Stimulated activated CD4-positive, alpha-beta T cell treated with anti-CD3 and anti-CD28 coated beads, Interleukin-2, amount 100 ng/mL, for 48 hours (primary cell): Measurements from ENCODE around the gene BUB1B.

Source experiments
- DNase-seq, 2 donors: peaks; one replicate each; pipeline ENCODE4 v3.0.0-alpha.2; 2020

BUB1B gene

GRCh38 chr15:40257656-40258450 lies 97.0 kb downstream of the BUB1B start:
- no peak for DNase-seq

- no peak for DNase-seq
These were observed 97.7 kb downstream of the BUB1B start for GRCh38 chr15:40258544-40258943.

GRCh38 chr15:40259021-40259420 lies 98.2 kb downstream of the BUB1B start:
- DNase-seq, result no peak

- no peak for DNase-seq
These were observed 102.3 kb downstream of the BUB1B start for GRCh38 chr15:40263024-40263754.

GRCh38 chr15:40264321-40265153 lies 103.7 kb downstream of the BUB1B start:
- no peak for DNase-seq

- no peak for DNase-seq
These were observed 104.5 kb downstream of the BUB1B start for GRCh38 chr15:40265355-40265754.

GRCh38 chr15:40265875-40266274 lies 105.0 kb downstream of the BUB1B start:
- no peak for DNase-seq

GRCh38 chr15:40266828-40267304 lies 106.0 kb downstream of the BUB1B start:
- no peak for DNase-seq

GRCh38 chr15:40267670-40268069 lies 106.8 kb downstream of the BUB1B start:
- no peak for DNase-seq

- no peak for DNase-seq
These were observed 108.7 kb downstream of the BUB1B start for GRCh38 chr15:40269604-40270003.

- DNase-seq, result no peak
These were observed 109.6 kb downstream of the BUB1B start for GRCh38 chr15:40270246-40270995.
